ENCODE measurements around the gene SEZ6. TPM values are rescaled to one million over a fixed set of nuclear protein-coding genes. Genes with fewer than 3 reads are reported as not detected.

SEZ6 gene
- total RNA-seq, 1 donor from 2014 or later, result 0.72 TPM

DNA sequence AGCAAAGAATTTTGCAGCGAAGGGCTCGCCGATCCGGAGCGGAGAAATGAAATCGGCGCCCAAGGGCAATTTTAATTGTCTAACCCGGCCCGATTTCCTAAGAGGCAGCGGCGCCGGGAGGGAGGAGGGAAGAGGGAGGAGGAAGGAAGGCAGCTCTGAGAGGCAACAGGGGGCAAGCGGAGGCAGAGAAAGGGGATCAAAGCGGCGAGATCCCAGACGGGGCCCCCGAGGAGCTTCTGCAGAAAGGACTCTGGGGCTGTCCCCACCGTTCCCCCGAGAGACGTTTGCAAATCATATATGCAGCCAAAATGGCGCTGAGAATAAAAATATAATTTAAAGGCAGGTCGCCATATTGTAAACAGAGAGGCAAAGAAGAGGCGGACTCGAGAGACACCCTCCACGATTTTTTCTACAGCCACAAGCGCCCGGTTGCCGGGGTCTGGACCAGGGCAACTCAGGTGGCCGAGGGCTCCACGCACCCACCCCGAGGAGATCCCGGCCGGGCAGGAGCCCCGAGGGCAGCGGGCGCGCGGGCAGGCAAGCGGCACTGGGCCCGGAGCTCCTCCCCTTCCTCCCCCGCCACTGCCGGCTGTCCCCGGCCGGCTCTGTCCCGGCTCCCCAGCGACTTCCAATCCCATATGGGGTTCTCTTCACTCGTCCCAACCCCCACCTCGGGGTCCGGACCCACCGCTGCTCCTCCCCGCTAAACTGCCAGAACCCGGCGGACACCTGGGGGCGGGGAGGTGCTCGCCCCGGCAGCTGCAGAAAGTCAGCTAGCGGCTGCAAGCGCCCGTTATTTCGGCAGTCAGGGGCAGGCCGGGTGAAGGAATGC lies 56.4 kb downstream of the SEZ6 start:
- no peaks in the 10 kb centered on the region for H3K9me3 Mint-ChIP-seq

DNA sequence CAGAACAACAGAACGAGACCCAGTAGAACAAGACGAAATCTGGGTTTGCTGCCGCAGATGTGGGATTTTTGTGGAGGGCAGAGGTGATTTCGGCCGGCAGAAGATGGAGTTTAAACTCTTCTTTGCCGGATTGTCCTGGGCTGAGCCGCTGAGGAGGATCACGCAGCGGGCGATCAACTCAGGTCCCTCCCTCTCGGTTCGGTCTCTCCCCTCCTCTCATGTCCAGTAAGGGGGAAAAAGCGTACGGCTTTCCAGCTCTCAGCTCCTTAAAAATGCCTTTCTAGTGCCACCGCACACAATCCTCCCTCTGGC lies 57.0 kb downstream of the SEZ6 start:
- H3K27me3 Mint-ChIP-seq (ENCODE audit: low read depth), result no peaks in the 10 kb centered on the region
- no peaks in the 10 kb centered on the region for H3K36me3 Mint-ChIP-seq (ENCODE audit: low read depth)
- peak overlapping the region; percentile 96 for H3K4me3 Mint-ChIP-seq
- H3K4me1 Mint-ChIP-seq, result peaks cover 28% of the 10 kb centered on the region
- DNase-seq (ENCODE audit: low read depth, low spot score), result no peak
- no peaks in the 10 kb centered on the region for H3K9me3 Mint-ChIP-seq
- H3K27ac Mint-ChIP-seq (ENCODE audit: unreplicated experiment), result no peak overlapping the region
- TF ChIP-seq, protein P1, sequence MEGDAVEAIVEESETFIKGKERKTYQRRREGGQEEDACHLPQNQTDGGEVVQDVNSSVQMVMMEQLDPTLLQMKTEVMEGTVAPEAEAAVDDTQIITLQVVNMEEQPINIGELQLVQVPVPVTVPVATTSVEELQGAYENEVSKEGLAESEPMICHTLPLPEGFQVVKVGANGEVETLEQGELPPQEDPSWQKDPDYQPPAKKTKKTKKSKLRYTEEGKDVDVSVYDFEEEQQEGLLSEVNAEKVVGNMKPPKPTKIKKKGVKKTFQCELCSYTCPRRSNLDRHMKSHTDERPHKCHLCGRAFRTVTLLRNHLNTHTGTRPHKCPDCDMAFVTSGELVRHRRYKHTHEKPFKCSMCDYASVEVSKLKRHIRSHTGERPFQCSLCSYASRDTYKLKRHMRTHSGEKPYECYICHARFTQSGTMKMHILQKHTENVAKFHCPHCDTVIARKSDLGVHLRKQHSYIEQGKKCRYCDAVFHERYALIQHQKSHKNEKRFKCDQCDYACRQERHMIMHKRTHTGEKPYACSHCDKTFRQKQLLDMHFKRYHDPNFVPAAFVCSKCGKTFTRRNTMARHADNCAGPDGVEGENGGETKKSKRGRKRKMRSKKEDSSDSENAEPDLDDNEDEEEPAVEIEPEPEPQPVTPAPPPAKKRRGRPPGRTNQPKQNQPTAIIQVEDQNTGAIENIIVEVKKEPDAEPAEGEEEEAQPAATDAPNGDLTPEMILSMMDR (conservative IDR thresholded peaks at IDR 0.05), result no peak

More for the DNA sequence above, 56.4 kb downstream of the SEZ6 start:
- H3K4me3 Mint-ChIP-seq, result peak overlapping the region; percentile 96
- H3K36me3 Mint-ChIP-seq (ENCODE audit: low read depth), result no peaks in the 10 kb centered on the region
- TF ChIP-seq, protein P1 (conservative IDR thresholded peaks at IDR 0.05), result no peak
- H3K27me3 Mint-ChIP-seq (ENCODE audit: low read depth), result no peaks in the 10 kb centered on the region
- peak overlapping the region; percentile 86 for H3K27ac Mint-ChIP-seq (ENCODE audit: unreplicated experiment)
- H3K4me1 Mint-ChIP-seq, result peaks cover 28% of the 10 kb centered on the region
- DNase-seq (ENCODE audit: low read depth, low spot score), result peak; percentile 52

DNA sequence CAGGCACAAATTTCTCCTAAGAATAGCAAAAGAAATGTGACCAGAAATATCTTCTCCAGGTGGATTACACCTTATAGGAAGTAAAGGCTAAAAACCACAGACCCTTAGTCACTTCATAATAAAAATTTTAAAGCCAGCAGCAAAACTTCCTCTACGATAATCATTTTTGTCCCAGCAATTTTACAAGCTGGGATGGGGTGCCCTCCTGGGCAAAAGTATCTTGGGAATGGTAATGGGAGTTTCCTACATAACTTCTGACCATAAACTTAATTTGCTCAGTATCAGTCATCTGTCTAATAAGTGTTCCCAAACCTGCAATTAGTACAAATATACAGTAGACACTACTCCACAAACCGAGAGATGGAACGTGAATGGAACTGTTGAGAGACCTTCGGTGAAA lies 57.5 kb downstream of the SEZ6 start:
- no peak overlapping the region for H3K27ac Mint-ChIP-seq (ENCODE audit: unreplicated experiment)
- H3K4me3 Mint-ChIP-seq, result peak overlapping the region; percentile 96
- H3K36me3 Mint-ChIP-seq (ENCODE audit: low read depth), result no peaks in the 10 kb centered on the region
- H3K4me1 Mint-ChIP-seq, result peaks cover 28% of the 10 kb centered on the region
- DNase-seq (ENCODE audit: low read depth, low spot score), result no peak
- no peaks in the 10 kb centered on the region for H3K27me3 Mint-ChIP-seq (ENCODE audit: low read depth)
- TF ChIP-seq, protein P1 (conservative IDR thresholded peaks at IDR 0.05), result no peak
- no peaks in the 10 kb centered on the region for H3K9me3 Mint-ChIP-seq

DNA sequence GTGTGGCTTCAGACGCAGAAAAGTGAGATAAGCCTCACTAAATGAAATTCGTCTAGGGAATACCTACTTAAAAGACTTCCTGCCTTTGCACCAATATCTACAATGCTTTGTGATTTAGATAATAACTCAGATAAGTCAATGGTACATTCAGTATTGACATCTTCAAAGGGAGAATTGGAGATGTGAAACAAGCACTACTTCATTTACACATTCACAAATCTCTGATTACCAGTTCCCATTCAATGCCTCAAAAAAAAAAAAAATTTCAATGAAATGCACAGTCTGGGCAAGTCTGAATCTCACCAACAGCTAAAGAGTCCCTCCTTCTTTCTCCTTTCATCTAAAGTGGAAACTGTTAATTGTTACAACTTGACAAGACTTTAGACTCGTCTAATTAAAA lies 58.2 kb downstream of the SEZ6 start:
- TF ChIP-seq, protein P1 (conservative IDR thresholded peaks at IDR 0.05), result no peak
- no peak for DNase-seq (ENCODE audit: low read depth, low spot score)
- Mint-ChIP-seq H3K4me3 (peak overlapping the region; percentile 96), H3K36me3 (ENCODE audit: low read depth) (no peaks in the 10 kb centered on the region), H3K27ac (ENCODE audit: unreplicated experiment) (no peak overlapping the region), H3K4me1 (peaks cover 28% of the 10 kb centered on the region), H3K27me3 (ENCODE audit: low read depth) (no peaks in the 10 kb centered on the region), H3K9me3 (no peaks in the 10 kb centered on the region)

DNA sequence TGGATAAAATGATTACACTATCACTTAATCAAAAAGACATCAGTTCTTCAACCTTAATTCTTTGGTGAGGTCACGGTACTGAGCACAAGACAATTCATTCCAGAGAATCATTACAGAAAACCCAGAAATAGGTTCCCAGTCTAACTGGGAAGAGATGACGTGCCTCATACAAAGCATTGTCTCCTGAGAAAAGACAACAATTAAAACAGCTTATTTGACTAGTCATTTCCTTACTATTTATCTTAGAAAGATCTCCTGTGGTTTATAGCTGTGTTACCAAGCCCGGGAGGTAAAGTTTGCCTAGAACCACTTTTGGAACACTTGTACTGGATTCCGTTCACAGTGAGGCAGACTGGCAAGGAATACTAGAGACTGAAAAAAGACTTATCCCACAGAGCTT lies 59.6 kb downstream of the SEZ6 start:
- Mint-ChIP-seq H3K9me3 (no peaks in the 10 kb centered on the region), H3K4me1 (peaks cover 35% of the 10 kb centered on the region), H3K36me3 (ENCODE audit: low read depth) (no peaks in the 10 kb centered on the region), H3K27ac (ENCODE audit: unreplicated experiment) (no peak overlapping the region), H3K4me3 (peak overlapping the region; percentile 72), H3K27me3 (ENCODE audit: low read depth) (no peaks in the 10 kb centered on the region)
- no peak for DNase-seq (ENCODE audit: low read depth, low spot score)
- TF ChIP-seq, protein P1 (conservative IDR thresholded peaks at IDR 0.05), result no peak

Data from neural crest cell (in vitro differentiated cells).